Liver (tissue), 9 donors: Measurements from ENCODE around the gene ILRUN. TPM values are rescaled to one million over a fixed set of nuclear protein-coding genes. Genes with fewer than 3 reads are reported as not detected.
"Not testable (repeated sequence)": the region's sequence is repeated elsewhere in the genome, so short reads cannot be mapped to it uniquely, and the experiment has no call there.

Source experiments
- DNase-seq: peaks from one replicate; pipeline ENCODE4 v3.0.0-alpha.2; 2017; ENCODE audit warnings: low spot score
- H3K27ac ChIP-seq, 2 donors: one replicate each; pipeline ENCODE4 v1.7.0; 2013; ENCODE audit warnings: inconsistent platforms in 2 of 2, low read length in 2 of 2, control low read depth in 1 of 2, low read depth in 1 of 2, mild to moderate bottlenecking in 1 of 2
- H3K27me3 ChIP-seq, 4 donors: one replicate each; pipeline versions ENCODE4 v1.6.1 to v1.7.0; 2013; ENCODE audit warnings: low read length in 3 of 4, inconsistent platforms in 1 of 4, mild to moderate bottlenecking in 1 of 4, moderate library complexity in 1 of 4; ENCODE audit not compliant: control insufficient read depth in 4 of 4, insufficient read depth in 4 of 4
- H3K36me3 ChIP-seq, 4 donors: one replicate each; pipeline versions ENCODE4 v1.6.1 to v1.7.0; 2013; ENCODE audit warnings: low read length in 3 of 4, mild to moderate bottlenecking in 3 of 4, low read depth in 1 of 4, moderate library complexity in 1 of 4; ENCODE audit not compliant: control insufficient read depth in 4 of 4, insufficient read depth in 3 of 4
- H3K4me1 ChIP-seq, 4 donors: one replicate each; pipeline versions ENCODE4 v1.6.1 to v1.7.0; 2013; ENCODE audit warnings: low read length in 3 of 4, mild to moderate bottlenecking in 3 of 4, moderate library complexity in 1 of 4; ENCODE audit not compliant: control insufficient read depth in 4 of 4, insufficient read depth in 4 of 4
- H3K4me3 ChIP-seq, 3 donors: one replicate each; pipeline versions ENCODE4 v1.6.1 to v1.7.0; 2013; ENCODE audit warnings: low read length in 3 of 3, control low read depth in 1 of 3, low read depth in 1 of 3, mild to moderate bottlenecking in 1 of 3
- H3K9ac ChIP-seq, 2 donors: one replicate each; pipeline ENCODE4 v1.7.0; 2013; ENCODE audit warnings: low read length in 2 of 2, mild to moderate bottlenecking in 2 of 2, moderate library complexity in 2 of 2, control low read depth in 1 of 2, low read depth in 1 of 2
- H3K9me3 ChIP-seq, 4 donors: one replicate each; pipeline versions ENCODE4 v1.6.1 to v1.7.0; 2013; ENCODE audit warnings: low read length in 3 of 4; ENCODE audit not compliant: control insufficient read depth in 4 of 4
- ATF3 ChIP-seq: IDR thresholded peaks from 2 replicates; pipeline ENCODE4 v1.6.1; 2016; ENCODE audit warnings: antibody characterized with exemption
- EGR1 ChIP-seq, 2 donors: IDR thresholded peaks; 2 replicates each; pipeline ENCODE4 v1.6.1; 2016 to 2018; ENCODE audit warnings: antibody characterized with exemption in 2 of 2, low read depth in 2 of 2
- FOXA1 ChIP-seq: IDR thresholded peaks from 2 replicates; pipeline ENCODE4 v1.6.1; 2016; ENCODE audit warnings: antibody characterized with exemption
- FOXA2 ChIP-seq: IDR thresholded peaks from 2 replicates; pipeline ENCODE4 v1.6.1; 2016; ENCODE audit warnings: antibody characterized with exemption
- HNF4G ChIP-seq: IDR thresholded peaks from 2 replicates; pipeline ENCODE4 v1.6.1; 2016; ENCODE audit warnings: antibody characterized with exemption
- MAX ChIP-seq: IDR thresholded peaks from 2 replicates; pipeline ENCODE4 v1.6.1; 2016; ENCODE audit warnings: antibody characterized with exemption
- RAD21 ChIP-seq, 2 donors: IDR thresholded peaks; 2 replicates each; pipeline ENCODE4 v1.6.1; 2016; ENCODE audit warnings: antibody characterized with exemption in 2 of 2, mild to moderate bottlenecking in 2 of 2
- REST ChIP-seq: IDR thresholded peaks from 2 replicates; pipeline ENCODE4 v1.6.1; 2016; ENCODE audit warnings: antibody characterized with exemption, mild to moderate bottlenecking
- RXRA ChIP-seq, 2 donors: IDR thresholded peaks; 2 replicates each; pipeline ENCODE4 v1.6.1; 2017 to 2018; ENCODE audit warnings: antibody characterized with exemption in 2 of 2, mild to moderate bottlenecking in 1 of 2
- SP1 ChIP-seq: IDR thresholded peaks from 2 replicates; pipeline ENCODE4 v1.6.1; 2018; ENCODE audit warnings: antibody characterized with exemption, mild to moderate bottlenecking
- TAF1 ChIP-seq: conservative IDR thresholded peaks from 2 replicates; pipeline ENCODE4 v1.6.1; 2016; ENCODE audit warnings: antibody characterized with exemption, mild to moderate bottlenecking
- YY1 ChIP-seq: IDR thresholded peaks from 2 replicates; pipeline ENCODE4 v1.6.1; 2016; ENCODE audit warnings: antibody characterized with exemption, mild to moderate bottlenecking
- WGBS: extraction: QIAGEN DNeasy Blood & Tissue Kit; methylation state at CpG from one replicate; pipeline ENCODE4 v1.1.7; 2013; 5-methylcytosine and 5-hydroxymethylcytosine counted together
- polyA plus RNA-seq, 2 donors: library from polyadenylated mRNA; stranded (reverse) in 1 of 2; unstranded in 1 of 2; fragments of 200-250 nt in 1 of 2; fragments of >200 nt in 1 of 2; fragmentation: Nextera tagmentation in 1 of 2; extraction: Ambion mirVana in 1 of 2; gene quantifications; one replicate each; pipeline versions ENCODE4 v1.2.1 to v1.2.3, GENCODE V29; 2013 to 2015
- total RNA-seq, 2 donors: library from RNA; depleted of rRNA; stranded (reverse); fragments of >200 nt; gene quantifications; one replicate each; pipeline ENCODE4 v1.2.3, GENCODE V29; 2014
- donor health status: healthy.
- donor health status: healthy.
- donor health status: healthy.
- donor health status: healthy.
- donor health status: healthy.

ILRUN gene
- total and polyA plus RNA-seq, 4 donors, result 20.3 to 77.3 (median 46.2) TPM

GRCh38 chr6:34679552-34680253, 16.9 kb downstream of the ILRUN start:
- WGBS, result 51% methylated on average over 1 of the region's 1 CpG
- Histone ChIP-seq H3K4me1 (peaks cover 17 to 50% (median 48%) of the 10 kb centered on the region in 4 donors), H3K27ac (peak overlapping the region; percentile 12 to 17), H3K9ac (no peak overlapping the region), H3K9me3 (no peaks in the 10 kb centered on the region), H3K27me3 (no peaks in the 10 kb centered on the region), H3K4me3 (no peak overlapping the region), H3K36me3 (no peaks in the 10 kb centered on the region)
- DNase-seq, result no peak
- TF ChIP-seq RAD21 (IDR thresholded peaks at IDR 0.05), result no peak
- TF ChIP-seq YY1, result no peak
- TF ChIP-seq EGR1 (IDR thresholded peaks at IDR 0.05; ENCODE audit: low read depth in 2 of 2), result no peak
- no peak for TF ChIP-seq FOXA2
- TF ChIP-seq FOXA1, result no peak
- TF ChIP-seq HNF4G, result no peak
- no peak for TF ChIP-seq ATF3
- TF ChIP-seq TAF1, result no peak
- no peak for TF ChIP-seq REST
- TF ChIP-seq RXRA (IDR thresholded peaks at IDR 0.05), result no peak
- no peak for TF ChIP-seq SP1

GRCh38 chr6:34676140-34676539, 20.4 kb downstream of the ILRUN start:
- Histone ChIP-seq H3K4me3 (no peak overlapping the region), H3K4me1 (peaks cover 9 to 72% (median 59%) of the 10 kb centered on the region in 4 donors), H3K36me3 (no peaks in the 10 kb centered on the region), H3K9me3 (no peaks in the 10 kb centered on the region), H3K27me3 (no peaks in the 10 kb centered on the region), H3K9ac (no peak overlapping the region), H3K27ac (peak overlapping the region in 1 of 2 donors; percentile 33)
- TF ChIP-seq MAX (no peak), ATF3 (no peak), TAF1 (no peak), RAD21 (IDR thresholded peaks at IDR 0.05) (no peak), RXRA (IDR thresholded peaks at IDR 0.05) (no peak), REST (no peak)
- DNase-seq, result no peak

GRCh38 chr6:34674930-34675329, 21.6 kb downstream of the ILRUN start:
- peaks cover 10 to 72% (median 53%) of the 10 kb centered on the region in 4 donors for H3K4me1 ChIP-seq
- WGBS, result 59% methylated on average over 9 of the region's 9 CpGs

More at GRCh38 chr6:34674930-34675329, 21.6 kb downstream of the ILRUN start:
- not testable (repeated sequence) for H3K36me3 ChIP-seq, DNase-seq, H3K9me3 ChIP-seq, H3K27me3 ChIP-seq
- Histone ChIP-seq H3K9ac (peak overlapping the region; percentile 33 to 49), H3K27ac (peak overlapping the region; percentile 60 to 73), H3K4me3 (peak overlapping the region in 1 of 3 donors; percentile 8)
